ENCODE data around the gene TM9SF4. TPM values are rescaled to one million over a fixed set of nuclear protein-coding genes. Genes with fewer than 3 reads are reported as not detected.

The TM9SF4 gene
- total and polyA plus RNA-seq, 12 donors = 19.2 to 36.0 (median 31.1) TPM

DNA sequence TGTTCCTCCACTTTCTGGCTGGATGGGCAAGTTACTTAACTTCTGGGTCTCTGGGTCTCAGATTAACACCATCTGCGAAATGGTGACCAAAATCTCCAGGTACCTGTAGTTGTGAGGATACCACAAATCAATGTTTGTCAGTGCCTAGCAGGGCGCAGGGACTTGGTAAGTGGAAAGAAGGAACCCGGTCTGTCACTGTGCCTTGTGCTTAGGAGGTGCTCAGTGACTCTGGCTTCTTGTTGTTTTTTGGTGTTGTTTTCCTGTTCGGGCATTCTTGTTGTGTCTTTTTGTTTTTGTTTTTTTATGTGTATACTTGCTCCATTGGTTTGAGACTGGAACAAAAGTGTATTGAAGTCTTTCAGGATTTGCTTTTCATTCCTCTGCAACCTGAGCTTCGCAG, 17.8 kb downstream of the TM9SF4 start:
- DNase-seq = no peak
- Histone ChIP-seq H3K4me1 (peaks cover 0 to 16% (median 7%) of the 10 kb centered on the region in 9 donors), H3K27ac (no peak overlapping the region), H3K36me3 (peaks cover 0 to 33% (median 0%) of the 10 kb centered on the region in 9 donors), H3K4me3 (no peak overlapping the region), H3K27me3 (no peaks in the 10 kb centered on the region), H3K9me3 (no peaks in the 10 kb centered on the region)
- WGBS, 2 donors = 94 to 95% methylated on average over 5 of the region's 5 CpGs
- no peak for ATAC-seq
- TF ChIP-seq, protein P1, sequence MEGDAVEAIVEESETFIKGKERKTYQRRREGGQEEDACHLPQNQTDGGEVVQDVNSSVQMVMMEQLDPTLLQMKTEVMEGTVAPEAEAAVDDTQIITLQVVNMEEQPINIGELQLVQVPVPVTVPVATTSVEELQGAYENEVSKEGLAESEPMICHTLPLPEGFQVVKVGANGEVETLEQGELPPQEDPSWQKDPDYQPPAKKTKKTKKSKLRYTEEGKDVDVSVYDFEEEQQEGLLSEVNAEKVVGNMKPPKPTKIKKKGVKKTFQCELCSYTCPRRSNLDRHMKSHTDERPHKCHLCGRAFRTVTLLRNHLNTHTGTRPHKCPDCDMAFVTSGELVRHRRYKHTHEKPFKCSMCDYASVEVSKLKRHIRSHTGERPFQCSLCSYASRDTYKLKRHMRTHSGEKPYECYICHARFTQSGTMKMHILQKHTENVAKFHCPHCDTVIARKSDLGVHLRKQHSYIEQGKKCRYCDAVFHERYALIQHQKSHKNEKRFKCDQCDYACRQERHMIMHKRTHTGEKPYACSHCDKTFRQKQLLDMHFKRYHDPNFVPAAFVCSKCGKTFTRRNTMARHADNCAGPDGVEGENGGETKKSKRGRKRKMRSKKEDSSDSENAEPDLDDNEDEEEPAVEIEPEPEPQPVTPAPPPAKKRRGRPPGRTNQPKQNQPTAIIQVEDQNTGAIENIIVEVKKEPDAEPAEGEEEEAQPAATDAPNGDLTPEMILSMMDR (IDR thresholded peaks at IDR 0.05) = no peak
- intact Hi-C loops (cut with DNase I) = no loop called here

DNA sequence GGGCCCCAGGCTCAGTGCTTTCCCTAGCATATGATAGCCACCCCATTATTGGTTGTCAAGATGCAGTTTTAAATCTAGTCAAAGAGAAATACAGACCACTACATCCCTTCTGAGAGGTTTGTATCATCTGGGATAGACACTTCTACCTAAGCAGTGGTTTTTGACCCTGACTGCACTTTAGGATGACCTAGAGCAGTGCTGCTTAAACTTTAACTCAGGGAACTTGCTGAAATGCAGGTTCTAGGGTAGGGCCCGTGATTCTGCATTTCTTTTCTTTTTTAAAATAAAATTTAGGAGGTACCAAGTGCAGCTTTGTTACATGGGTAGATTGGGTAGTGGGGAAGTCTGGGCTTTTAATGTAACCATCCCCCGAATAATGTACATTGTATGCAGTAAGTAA, 18.7 kb downstream of the TM9SF4 start:
- Histone ChIP-seq H3K36me3 (peaks cover 0 to 41% (median 0%) of the 10 kb centered on the region in 9 donors), H3K27ac (no peak overlapping the region), H3K4me1 (peaks cover 0 to 16% (median 7%) of the 10 kb centered on the region in 9 donors), H3K27me3 (no peaks in the 10 kb centered on the region), H3K4me3 (no peak overlapping the region), H3K9me3 (no peaks in the 10 kb centered on the region)
- no peak for ATAC-seq
- intact Hi-C loops (cut with DNase I) = no loop called here
- no peak for DNase-seq
- WGBS, 2 donors = 95 to 97% methylated on average over 2 of the region's 2 CpGs
- TF ChIP-seq, protein P1 (IDR thresholded peaks at IDR 0.05) = no peak

DNA sequence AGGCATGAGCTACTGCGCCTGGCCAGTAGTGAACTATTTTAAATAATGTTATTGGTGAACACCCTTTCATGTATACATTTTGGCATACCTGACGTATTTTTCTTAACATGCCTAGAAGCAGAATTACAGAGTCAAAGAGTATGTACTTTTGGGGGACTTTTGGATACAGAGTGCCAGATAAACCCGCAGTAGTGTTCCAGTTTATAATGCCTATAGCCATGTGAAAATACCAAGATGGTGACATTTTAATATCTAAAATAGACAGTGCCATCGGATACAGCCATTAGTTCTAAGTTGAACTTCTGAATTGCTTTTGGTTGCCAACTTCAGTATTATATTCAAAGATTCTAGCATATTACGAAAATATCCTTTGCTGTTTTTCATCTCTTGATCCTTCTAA, 20.3 kb downstream of the TM9SF4 start:
- H3K36me3 ChIP-seq = peaks cover 0 to 47% (median 3%) of the 10 kb centered on the region in 9 donors
- H3K27ac ChIP-seq = no peak overlapping the region
- H3K4me1 ChIP-seq = peaks cover 0 to 16% (median 7%) of the 10 kb centered on the region in 9 donors
- DNase-seq = no peak
- intact Hi-C loops (cut with DNase I) = no loop called here
- H3K9me3 ChIP-seq = no peaks in the 10 kb centered on the region
- WGBS, 2 donors = 96% methylated on average over 5 of the region's 5 CpGs
- TF ChIP-seq, protein P1 (IDR thresholded peaks at IDR 0.05) = no peak
- H3K4me3 ChIP-seq = no peak overlapping the region
- no peak for ATAC-seq
- no peaks in the 10 kb centered on the region for H3K27me3 ChIP-seq

DNA sequence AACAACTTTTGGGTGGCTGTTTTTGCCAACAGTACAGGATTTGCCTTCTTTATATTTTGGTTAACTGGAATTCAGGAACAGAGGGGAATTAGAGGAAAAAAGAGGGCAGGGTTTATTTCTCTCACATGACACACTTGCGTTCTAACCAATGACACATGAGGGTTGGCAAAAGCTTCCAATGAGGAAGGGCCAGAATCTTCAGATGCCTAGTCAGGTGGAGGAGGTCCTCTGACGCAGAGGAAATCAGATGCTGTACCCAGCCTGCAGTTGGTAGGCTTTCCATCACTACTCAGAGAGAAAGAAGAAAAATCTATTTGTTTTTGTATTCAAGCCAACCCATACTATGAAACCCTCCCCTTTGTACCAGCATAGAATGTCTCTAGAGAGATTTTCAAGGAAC, 20.8 kb downstream of the TM9SF4 start:
- peak in 1 of 8 donors; percentile 14 for ATAC-seq

More for the DNA sequence above, 20.8 kb downstream of the TM9SF4 start:
- no peaks in the 10 kb centered on the region for H3K27me3 ChIP-seq
- H3K4me1 ChIP-seq = peaks cover 0 to 16% (median 7%) of the 10 kb centered on the region in 9 donors
- TF ChIP-seq, protein P1 (IDR thresholded peaks at IDR 0.05) = no peak
- peaks cover 0 to 47% (median 3%) of the 10 kb centered on the region in 9 donors for H3K36me3 ChIP-seq
- intact Hi-C loops (cut with DNase I) = no loop called here
- WGBS, 2 donors = 46 to 91% methylated on average over 2 of the region's 2 CpGs
- no peaks in the 10 kb centered on the region for H3K9me3 ChIP-seq
- DNase-seq = no peak
- H3K27ac ChIP-seq = no peak overlapping the region
- no peak overlapping the region for H3K4me3 ChIP-seq
